Erythroblast (primary cell): ENCODE data around the gene SP140L.

Experiments
- GATA1 ChIP-seq: IDR thresholded peaks from 2 replicates; pipeline ENCODE4 v1.6.1; 2011; ENCODE audit warnings: low read depth, mild to moderate bottlenecking, control low read depth, low read length, moderate library complexity
- POLR2A ChIP-seq: IDR thresholded peaks from 2 replicates; pipeline ENCODE4 v1.6.1; 2011; ENCODE audit warnings: mild to moderate bottlenecking, low read length

DNA sequence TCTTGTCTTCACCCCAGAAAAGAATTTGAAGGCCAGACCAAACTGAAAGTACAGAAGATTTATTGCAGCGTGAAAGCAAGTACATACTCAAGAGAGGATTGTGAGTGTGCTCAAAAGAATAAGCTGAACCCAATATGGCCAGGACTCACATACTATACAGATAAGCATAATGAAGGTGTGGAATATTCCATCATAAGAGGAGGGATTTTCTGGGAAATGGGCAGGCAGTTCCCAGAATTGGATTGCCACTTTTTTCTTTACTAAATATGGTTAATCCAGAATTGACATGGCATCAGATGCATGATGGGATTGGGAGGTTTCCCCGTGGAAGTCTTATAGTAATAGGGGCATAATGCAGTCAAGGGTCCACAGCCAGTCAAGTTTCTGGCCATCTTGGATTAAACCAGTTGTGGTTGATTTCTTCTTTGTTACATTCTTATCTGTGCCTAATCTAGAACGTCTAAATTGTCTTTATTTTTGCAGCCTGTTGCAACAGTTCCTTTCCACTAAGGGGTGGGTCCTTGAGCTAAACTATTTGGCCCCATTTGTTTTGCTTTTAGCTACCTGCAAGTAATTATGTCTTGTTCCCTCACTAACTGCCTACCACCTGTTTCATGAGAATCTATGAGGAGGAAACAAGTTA is 9.0 kb downstream of the SP140L start:
- no peak for TF ChIP-seq POLR2A
- no peak for TF ChIP-seq GATA1
